HG02938 (cell line): ENCODE measurements around the gene TPRN.

Experiments used
- ATAC-seq: cut with Tn5 transposase; IDR thresholded peaks from one replicate; pipeline ENCODE4 v1.9.1; 2021; ENCODE audit warnings: mild to moderate bottlenecking, moderate library complexity; ENCODE audit not compliant: unreplicated experiment

TPRN gene

GRCh38 chr9:137175345-137175961 is 25.1 kb downstream of the TPRN start:
- no peak for ATAC-seq

- no peak for ATAC-seq
Measured at GRCh38 chr9:137174722-137175293, 25.7 kb downstream of the TPRN start.

GRCh38 chr9:137173796-137174664 is 26.5 kb downstream of the TPRN start:
- ATAC-seq = no peak

- ATAC-seq = no peak
Measured at GRCh38 chr9:137172901-137173795, 27.4 kb downstream of the TPRN start.

GRCh38 chr9:137171149-137171900 is 29.2 kb downstream of the TPRN start:
- ATAC-seq = no peak

GRCh38 chr9:137170486-137171148 is 29.9 kb downstream of the TPRN start:
- ATAC-seq = no peak

- ATAC-seq = no peak
Measured at GRCh38 chr9:137169896-137170358, 30.6 kb downstream of the TPRN start, which contains the start of gene LRRC26. LRRC26 (minus strand) TSS chr9:137170051; CDS start chr9:137169943, 108 bp downstream.

GRCh38 chr9:137168904-137169856 is 31.4 kb downstream of the TPRN start:
- no peak for ATAC-seq

GRCh38 chr9:137168573-137168903 is 32.0 kb downstream of the TPRN start:
- no peak for ATAC-seq

GRCh38 chr9:137167747-137168572 is 32.6 kb downstream of the TPRN start:
- ATAC-seq = no peak

- no peak for ATAC-seq
Measured at GRCh38 chr9:137167277-137167746, 33.2 kb downstream of the TPRN start.

- ATAC-seq = no peak
Measured at GRCh38 chr9:137166380-137167229, 33.9 kb downstream of the TPRN start.

- ATAC-seq = no peak
Measured at GRCh38 chr9:137165250-137165836, 35.2 kb downstream of the TPRN start.

GRCh38 chr9:137164370-137165249 is 35.9 kb downstream of the TPRN start:
- no peak for ATAC-seq

- ATAC-seq = no peak
Measured at GRCh38 chr9:137163805-137164204, 36.7 kb downstream of the TPRN start.
